GM19238 (cell line): Measurements from ENCODE around the gene C2orf42.
"Not testable (repeated sequence)": the region's sequence is repeated elsewhere in the genome, so short reads cannot be mapped to it uniquely, and the experiment has no call there.

Source experiments
- DNase-seq: peaks from one replicate; pipeline ENCODE4 v3.0.0; 2011; ENCODE audit warnings: low spot score; ENCODE audit not compliant: insufficient read length

Gene C2orf42

DNA sequence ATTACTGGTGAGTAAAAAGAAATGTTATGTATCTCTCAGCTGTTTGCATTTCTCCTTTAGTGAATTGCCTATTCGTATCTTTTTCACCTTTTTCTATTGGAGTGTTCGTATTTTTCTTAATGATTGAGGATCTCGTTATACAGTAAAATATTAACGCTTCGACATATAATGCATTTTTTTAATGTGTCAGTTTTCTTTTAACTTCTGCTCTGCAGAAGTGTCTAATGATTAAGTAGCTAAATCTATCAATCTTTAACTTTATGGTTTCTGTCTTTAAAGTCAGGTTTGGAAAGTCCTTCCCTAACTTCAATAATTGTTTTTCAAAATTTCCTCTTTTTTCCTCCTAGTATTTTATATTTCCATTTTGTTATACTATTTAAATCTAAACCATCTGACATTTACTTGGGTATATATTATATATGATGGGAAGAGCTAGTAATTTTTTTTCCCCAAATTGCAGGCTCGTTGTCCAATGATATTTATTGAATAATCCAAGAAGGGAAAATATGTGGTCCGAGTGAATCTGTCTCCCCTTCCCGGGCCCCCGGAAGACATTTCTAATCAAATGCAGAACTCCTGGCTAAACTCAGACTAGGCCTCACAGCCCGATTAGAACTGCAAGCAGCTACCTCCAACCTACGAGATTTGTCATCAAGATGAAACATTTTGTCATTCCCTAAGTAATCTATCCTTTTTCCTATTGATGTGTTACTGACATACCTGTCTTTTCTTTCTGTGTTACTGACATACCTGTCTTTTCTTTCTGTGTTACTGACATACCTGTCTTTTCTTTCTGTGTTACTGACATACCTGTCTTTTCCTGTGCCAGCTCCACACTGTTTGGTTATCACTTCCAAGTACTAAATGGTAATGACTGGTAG is 86.3 kb downstream of the C2orf42 start:
- DNase-seq, result no peak

DNA sequence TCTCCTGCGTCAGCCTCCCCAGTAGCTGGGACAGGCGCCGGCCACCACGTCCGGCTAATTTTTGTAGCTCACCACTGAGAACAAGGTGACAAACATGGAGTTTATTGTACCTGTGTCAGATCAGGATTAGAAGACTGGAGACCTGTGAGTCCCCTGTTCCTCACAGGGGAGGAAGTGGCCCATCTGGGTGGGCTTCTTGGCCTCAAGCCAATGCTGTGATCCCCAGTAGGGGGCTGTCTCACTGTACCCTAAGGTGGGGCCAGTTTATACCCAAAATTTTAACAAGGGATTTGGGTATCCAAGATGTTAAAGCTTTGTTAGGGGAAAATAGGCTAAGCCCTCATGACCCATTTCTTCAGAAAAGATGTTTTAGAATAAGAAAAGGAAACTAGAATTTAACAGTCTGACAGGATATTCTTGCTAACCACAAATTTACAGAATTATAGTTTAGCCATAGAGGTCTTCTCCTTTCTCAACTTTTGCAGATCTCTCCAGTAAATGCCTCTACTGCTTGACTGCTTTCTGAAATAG is 87.2 kb downstream of the C2orf42 start:
- DNase-seq, result no peak

DNA sequence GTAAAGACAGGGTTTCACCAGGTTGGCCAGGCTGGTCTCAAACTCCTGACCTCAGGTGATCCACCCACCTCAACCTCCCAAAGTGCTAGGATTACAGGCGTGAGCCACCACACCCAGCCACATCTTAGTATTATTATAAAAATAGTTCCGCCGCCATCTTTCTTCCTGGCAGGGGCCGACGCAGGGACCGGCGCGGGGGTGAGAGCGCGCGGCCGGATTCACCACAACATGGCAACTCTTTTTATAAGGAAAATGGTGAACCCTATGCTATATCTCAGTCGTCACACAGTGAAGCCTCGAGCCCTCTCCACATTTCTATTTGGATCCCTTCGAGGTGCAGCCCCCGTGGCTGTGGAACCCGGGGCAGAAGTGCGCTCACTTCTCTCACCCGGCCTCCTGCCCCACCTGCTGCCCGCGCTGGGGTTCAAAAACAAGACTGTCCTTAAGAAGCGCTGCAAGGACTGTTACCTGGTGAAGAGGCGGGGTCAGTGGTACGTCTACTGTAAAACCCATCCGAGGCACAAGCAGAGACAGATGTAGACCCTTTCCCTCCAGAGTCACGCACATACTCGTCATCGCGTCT is 88.4 kb downstream of the C2orf42 start:
- DNase-seq, result not testable (repeated sequence)

DNA sequence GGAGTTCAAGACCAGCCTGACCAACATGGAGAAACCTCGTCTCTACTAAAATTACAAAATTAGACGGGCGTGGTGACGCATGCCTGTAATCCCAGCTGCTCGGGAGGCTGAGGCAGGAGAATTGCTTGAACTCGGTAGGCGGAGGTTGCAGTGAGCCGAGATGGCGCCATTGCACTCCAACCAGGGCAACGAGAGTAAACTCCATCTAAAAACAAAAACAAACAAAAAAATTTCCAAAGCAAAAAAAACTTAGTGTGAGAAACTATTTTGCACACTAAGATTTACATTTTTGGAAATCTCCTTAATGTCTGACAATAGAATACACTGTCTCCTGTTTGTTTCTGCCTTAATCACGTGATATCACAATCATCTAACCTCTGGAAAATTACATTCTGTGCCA is 89.1 kb downstream of the C2orf42 start:
- not testable (repeated sequence) for DNase-seq

DNA sequence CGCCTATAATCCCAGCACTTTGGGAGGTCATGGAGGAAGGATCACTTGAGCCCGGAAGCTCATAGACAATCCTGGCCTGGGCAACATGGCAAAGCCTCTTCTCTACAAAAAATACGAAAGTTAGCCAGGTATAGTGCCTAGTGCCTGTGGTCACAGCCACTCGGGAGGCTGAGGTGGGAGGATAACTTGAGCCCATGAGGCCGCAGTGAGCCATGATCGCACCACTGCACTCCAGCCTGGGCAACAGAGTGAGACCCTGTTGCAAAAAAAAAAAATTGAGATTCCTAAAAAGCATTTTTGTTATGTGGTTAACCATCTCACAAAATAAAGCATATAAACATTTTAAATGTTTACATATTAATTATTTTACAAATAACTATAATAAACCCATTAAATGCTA is 89.6 kb downstream of the C2orf42 start:
- DNase-seq, result no peak
